GM21390 (cell line): ENCODE results near the gene KIF1A.

Experiments used
- ATAC-seq: cut with Tn5 transposase; IDR thresholded peaks from one replicate; pipeline ENCODE4 v1.9.1; 2021; ENCODE audit not compliant: unreplicated experiment

The KIF1A gene

DNA sequence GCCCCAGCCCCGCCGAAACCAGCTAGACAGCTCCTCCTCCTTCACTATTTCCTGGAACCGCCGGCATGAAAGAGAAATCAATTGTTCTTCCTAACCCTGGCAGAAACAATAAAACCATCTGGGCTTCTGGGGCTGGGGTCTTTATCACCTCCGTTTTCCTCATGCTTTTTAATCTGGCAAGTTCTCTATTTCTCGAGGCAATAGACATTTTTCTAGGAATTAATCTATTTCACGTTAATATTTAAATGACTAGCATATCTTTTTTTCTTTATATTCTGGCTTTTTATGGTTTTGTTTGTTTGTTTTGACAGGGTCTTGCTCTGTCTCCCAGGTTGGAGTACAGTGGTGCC, 1.4 kb upstream of the KIF1A start:
- no peak for ATAC-seq

DNA sequence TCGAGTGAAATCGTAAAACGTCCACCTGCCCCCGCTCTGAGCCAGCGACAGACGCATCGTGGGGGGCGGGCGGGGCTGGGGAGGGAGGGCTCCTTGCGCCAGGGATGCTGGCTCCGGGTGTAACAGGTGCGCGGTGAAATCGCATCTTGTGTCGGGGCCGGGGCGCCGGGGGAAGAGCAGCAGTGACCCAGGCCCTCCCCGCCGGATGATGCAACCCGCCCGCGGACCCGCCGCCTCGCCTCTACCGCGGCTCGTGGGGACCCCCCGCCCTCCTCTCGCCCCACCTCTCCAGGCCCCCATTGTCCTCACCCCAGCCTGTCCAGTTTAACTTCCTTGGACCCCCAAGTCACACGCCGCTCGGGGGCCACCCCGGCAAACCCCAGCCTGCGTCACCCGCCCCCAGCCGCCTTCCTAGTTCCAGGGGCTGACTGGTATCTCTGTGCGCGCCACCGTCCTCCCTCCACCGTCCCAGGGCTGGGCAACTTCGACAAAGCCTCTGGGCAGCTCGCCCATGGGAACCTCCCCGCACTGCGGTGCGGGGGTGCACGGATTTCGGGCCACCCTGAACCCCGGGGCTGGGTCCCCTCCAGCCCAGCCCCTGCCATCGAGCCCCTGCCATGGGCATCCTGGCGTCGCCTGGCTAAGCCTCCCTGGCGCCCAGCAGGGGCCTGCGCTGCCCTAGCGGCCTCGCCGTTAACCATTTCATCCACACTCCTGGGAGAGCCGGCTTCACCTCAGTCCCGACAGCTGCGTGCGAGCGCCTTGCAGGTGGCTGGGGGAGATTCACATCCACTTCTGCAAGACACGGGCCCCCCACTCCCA, 799 bp upstream of the KIF1A start:
- ATAC-seq = no peak

DNA sequence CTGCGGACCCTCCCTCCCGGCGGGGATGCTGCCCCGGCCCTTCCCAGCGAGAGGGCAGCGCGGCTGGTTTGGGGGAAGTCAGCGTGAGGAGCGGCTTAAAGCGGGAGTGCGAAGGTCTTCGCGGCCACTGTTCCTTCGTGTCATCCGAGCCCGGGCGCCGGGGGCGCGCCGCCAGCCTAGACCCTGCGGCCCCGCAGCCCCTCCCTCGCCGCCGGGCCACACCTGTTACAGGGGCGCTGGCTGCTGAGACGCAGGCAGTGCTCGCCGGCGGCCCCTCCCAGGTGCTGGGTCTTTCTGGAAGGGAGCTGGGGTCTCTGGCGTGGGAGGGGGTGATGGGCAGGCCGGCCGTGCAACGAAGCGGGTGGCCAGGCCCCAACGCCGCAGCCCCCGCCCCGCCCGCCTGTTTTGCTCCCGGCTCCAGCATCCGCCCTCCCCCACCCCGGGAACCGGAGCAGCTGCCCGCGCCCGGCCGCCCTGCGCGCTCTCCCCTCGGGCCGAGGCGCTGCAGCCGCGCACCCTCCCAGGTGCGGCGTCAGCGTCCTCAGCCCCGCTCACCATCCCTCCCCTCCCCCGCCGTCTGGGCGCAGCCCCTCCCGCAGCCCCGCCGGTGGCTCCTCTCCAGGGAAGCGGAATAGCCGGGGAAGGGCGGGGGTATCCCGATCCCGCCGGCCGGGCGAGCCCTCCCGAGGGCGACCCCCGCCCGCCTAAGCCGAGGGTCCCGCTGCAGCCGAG, 727 bp downstream of the KIF1A start:
- no peak for ATAC-seq

DNA sequence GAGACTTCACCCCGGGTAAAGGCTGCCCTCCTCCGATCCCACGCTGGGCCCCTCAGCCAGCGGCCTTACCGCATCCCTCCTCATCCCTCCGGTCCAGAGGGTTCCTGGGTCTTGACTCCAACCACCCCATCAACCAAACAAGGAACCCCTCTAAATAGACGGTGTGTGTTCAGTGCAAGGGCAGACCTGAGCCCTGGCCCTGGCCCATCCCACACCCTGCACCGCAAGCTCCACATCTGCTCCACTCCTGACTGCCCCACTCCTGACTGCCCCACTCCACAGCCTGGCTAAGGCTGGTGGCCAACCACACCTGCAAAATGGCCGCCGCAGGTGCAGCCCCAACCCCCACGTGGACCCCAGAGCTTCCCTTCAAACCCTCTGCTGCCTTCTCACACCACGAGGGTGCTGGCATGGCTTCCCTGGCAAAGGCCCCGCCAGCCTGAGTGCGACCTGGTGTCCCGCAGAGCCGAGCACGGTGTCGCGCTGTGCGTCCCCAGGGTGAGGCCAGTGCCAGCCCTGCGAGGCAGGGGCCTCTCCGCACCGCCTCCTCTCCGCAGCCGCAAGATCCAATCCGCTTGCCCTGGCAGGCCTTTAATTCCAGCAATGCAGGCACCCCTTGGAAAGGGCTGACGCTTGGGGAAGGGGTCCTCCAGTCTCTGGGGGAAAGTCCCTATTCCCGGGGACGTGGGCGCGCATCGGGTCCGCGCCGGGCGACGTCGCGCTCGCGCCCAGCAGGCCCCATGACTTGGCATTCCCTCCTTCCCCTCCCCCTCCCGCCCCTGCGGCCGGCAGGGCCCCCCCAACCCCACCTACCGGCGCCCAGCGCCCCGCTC, 1.5 kb downstream of the KIF1A start:
- ATAC-seq = no peak

DNA sequence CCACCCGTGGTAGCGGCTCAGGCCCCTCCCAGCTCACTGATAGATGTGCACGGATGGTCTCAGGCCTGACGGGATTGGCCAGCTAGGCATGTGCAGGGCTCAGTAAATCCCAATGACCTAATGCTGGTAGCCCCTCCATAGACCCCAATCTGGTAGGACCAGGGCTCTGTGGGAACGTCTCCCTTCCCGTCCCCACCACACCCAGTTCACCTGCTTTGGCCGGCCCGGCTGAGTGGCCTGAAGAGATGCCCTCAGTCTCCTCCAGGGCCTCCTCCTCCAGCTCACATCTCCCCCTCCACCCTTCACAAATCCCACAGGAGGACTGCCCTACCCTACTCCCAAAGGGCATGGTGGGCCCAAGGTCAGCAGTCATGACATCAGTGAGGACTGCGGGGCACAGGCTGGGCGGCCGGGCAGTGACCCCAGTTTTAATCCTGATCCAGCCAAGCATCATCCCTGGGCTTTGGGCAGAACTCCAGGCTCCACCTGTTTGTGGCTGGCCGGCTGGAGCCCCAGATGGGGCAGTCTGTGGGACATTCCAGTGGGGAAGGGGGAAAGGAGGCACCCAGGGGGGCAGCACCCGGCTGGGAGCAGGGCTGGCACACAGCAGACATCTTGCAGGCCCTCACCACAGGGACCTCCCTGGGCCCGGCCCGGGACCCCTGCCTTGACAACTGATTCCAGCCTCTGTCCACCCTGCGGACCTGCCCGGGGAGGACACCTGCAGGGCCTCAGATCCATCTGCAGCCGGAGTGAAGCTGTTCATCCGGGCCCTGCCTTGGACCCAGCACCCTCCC, 2.3 kb downstream of the KIF1A start:
- no peak for ATAC-seq

DNA sequence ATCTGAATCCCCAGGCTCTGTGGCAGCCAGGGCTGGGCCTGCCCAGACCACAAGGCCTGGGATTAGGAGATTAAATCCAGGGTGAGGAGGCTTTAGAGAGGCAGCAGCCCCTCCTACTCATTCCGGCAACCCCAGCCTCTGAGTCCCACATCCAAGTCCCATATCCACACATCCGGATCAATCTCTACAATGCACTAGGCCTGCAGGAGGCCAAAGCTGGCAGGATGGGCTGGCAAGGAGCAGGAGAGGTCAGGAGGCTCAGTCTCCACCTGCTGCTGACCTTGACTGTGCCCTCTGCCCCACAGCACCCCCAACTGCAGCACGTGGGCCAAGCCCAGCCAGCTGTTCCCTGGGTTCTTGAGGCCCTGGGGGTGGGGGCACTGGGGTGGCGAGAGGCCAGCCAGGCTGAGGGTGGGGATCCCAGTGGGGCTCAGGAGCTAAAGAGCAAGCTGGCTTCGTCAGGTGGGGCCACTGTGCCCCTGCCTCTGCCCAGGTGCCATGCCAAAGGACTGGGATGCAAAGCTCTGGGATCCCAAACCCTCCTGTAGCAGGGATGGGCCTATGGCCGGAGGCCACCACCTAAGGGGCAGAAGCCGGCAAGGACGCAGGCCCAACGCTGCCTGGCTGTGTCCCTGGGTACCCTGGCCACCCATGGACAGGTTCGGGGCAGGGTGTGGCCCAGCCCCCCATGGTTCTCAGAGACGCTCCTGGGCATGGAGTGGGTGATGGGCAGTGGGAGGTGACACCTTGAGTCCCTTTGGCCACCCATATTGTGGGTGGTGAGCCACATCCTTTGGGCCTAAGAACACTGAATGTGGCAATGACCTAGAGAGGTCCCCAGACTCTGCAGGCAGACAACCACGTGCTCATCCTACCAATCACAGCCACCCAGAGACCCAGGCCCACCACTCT, 3.2 kb downstream of the KIF1A start:
- no peak for ATAC-seq

DNA sequence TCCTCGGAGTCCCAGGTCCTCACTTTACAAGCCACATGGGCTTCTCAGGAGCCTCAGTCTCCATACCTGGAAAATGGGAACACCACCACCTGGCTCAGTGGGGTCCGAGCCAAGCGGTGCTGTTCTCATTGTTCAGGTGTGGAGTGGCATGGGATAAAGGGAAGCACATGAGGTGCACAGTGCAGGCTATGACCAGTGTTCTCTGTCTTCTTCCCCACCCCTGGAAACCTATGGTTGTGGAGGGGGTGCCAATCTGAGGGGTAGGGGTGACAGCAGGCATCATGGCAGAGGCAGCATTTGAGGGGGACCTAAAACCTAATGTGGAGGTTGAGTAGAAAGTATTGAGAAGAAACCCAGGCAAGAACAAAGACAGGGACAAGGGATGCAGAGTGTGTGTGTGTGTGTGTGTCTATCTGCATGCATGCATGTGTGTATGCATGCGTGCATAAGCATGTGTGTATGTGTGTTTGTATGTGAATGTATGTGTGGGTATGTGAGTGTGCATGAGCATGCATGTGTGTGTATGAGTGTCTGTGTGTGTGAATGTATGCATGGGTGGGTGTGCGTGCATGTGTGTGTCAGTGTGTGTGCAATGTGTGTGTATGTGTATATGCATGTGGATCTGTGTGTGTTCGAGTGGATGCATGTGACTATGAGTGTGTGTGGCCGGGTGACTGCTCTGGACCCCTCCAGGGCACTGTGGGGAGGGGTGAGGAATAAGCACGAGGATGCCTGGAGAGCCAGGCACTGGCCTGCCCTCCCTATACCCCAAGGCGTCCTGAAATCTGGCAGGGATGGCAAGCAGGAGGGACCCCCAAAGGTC, 4.0 kb downstream of the KIF1A start:
- ATAC-seq = no peak

DNA sequence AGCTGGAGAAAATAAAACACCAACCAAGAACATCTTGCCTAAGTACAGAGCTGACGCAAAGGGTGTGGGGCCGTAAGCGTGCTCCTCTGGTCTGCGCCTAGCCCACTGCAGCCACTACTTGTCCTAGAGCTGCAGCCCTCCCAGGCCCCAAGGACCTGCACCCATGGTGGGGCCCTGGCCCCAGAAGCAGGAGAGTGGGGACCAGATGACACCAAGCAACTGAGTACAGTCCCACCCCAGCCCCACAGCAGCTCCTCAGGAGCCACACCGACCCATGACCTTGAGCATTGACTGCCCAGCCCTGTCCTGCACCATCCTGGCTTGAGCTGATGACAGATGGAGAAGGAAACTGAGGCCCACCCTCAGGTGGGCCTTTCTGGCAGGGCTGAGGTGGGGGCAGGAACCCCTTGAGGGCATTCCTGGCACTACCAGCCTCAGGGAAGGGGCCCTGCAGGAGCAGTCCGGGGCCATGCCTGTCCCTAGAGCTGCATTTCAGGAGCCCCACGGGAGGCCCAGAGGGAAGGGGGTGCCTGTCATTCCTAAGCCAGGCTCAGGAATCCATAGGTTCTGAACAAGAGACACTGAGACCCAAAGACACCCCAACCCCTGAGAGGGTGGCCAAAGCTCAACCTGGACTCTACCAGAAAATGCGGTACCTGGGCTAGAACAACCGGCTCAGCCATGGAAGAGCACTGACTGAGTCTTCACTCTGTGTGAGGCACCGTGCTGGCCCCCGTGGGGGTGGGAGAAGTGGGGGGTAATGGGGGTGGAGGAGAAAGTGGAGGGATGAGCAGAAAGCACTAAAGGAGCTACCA, 4.9 kb downstream of the KIF1A start:
- ATAC-seq = no peak

DNA sequence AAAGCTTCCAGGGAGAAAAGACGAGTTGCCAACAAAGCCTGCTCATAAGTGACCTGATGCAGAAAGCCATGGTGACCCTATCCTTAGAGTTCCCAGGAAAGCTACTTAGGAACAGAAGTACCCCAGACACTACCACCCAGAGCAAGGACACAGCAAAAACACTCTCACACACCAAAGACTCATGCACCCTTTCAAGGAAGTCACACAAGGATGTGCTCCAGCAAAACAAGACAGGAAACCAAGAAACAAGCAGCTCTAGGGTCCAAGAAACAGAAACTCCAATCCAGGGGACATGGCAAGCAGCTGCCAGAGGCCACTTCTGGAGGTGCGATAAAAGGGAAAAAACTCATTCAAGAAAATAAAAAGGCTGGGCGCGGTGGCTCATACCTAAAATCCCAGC, 5.7 kb downstream of the KIF1A start:
- ATAC-seq = no peak

DNA sequence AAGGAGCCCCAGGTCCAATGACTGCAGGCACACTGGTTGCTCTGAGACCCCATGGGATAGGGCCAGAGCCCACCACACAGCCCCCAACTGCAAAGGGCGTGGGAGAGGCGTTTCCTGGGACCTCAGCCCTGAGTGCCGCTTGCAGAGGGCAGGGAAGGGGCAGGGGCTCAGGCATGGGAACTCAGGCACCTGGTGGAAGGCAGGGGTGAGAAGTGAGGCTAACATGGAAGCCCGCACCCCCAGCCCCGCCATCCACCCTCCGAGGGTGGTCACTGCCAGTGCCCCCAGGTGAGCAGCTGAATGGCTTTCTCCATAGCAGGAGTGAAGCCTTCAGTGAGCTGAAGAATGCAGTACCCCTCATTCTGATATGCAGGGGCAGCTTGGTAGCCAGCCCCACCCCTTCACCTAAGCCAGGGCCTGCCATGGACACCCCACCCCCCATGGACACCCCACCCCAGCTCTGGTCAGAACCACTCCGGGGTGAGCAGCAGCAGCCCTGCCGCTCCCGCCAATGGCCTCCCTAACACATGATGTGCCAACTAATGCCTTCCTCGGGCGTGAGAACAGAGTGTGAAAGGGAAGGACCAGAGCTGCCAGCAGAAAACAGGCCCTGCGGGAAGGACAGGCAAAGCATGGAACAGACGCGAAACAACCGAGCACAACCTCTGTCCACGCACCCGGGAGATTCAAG, 6.6 kb downstream of the KIF1A start:
- no peak for ATAC-seq

DNA sequence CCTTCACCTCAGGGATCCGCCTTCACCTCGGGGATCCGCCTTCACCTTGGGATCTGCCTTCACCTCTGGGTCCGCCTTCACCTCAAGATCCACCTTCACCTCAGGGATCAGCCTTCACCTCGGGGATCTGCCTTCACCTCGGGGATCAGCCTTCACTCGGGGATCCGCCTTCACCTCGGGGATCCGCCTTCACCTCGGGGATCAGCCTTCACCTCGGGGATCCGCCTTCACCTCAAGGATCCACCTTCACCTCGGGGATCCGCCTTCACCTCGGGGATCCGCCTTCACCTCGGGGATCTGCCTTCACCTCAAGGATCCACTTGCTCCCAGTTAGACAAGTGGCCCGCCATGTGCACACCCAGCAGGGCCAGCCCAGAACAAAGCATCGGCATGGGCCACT, 7.3 kb downstream of the KIF1A start:
- no peak for ATAC-seq

DNA sequence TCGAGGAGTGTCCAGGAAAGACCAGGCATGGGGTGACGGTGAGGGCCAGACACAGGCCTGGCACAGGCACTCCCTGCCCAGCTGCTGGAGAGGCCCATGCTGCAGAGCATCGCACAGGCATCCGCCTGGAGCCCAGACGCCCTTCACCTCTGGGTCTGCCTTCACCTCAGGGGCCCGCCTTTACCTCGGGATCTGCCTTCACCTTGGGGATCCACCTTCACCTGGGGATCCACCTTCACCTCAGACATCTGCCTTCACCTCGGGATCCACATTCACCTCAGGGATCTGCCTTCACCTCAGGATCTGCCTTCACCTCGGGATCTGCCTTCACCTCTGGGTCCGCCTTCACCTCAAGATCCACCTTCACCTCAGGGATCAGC, 7.7 kb downstream of the KIF1A start:
- no peak for ATAC-seq

DNA sequence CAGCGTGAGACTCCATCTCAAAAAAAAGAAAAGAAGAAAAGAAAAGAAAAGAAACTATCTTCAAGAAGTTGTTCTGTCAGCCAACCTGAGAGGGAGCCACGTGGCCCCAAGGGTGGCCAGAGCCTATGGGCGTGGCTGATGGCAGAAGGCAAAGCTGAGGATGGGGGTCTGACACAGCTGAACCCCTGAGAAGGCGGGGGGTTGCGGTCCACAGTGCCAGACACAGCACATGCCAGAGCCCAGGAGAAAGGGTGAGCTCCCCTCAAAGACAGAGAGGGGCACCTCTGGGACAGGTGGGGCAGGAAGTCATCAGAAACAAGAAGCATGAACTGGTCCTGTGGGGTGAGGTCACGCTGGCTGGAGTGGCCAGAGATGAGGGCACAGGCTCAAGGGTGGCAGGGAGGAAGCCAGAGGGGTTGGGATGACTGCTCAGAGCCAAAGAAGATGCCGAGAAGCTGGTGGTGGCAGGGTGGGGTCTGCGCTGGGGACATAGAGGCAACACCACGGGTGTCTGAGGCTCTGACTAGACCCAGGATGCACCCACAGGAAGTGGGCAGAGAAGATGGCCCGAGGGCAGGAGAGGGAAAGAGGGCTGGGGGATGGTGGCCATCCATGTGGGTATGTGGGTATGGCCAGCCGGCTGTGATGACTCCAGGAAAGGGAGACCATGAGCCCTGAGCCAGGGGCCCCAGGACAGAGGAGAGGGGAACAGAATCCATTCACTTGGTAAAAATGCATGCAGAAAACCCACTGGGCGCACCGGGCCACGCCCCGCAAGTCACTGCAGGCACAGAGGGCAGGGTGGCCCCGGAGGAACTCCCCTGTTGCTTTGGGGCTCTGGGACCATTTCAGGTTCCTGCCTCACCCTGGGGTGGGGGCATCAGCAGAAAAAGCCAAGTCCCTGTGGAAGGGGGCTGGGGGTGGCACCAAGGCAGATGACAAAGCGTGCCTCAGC, 8.4 kb downstream of the KIF1A start:
- no peak for ATAC-seq

DNA sequence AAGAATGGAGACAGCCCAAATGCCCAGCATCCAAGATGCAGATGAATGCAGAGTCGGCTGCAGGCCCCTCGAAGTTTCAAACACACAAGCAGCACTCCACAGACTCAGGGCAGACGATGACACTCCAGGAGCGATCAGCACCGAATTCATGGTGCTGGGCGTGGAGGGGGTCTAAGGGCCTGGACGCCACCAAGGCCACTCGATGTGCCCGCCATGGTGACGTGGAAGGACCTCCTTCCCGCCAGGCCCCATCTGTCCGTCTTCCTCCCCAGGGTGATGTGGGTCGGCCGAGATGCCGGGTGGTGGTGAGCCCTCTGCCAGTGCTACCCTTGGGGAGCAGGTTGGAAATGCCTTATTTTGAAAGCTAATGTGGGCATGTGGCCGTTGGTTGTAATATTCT, 9.4 kb downstream of the KIF1A start:
- ATAC-seq = no peak

DNA sequence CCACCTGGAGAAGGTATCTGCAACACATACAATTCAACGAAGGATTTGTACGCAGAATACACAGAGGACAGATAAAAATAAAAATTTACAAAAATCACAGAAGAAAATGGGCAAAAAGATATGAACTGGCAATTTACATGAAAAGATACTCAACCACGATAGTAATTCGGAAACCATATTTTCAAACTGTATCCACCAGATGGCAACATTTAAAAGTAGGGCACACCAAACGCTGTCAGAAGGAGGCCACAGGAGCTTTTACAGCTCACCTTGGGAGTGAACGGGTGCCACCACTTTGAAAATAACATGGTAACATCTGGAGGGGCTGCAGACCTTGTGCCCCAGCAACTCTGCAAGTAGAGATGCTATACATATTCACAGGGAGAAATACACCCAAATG, 9.8 kb downstream of the KIF1A start:
- no peak for ATAC-seq

DNA sequence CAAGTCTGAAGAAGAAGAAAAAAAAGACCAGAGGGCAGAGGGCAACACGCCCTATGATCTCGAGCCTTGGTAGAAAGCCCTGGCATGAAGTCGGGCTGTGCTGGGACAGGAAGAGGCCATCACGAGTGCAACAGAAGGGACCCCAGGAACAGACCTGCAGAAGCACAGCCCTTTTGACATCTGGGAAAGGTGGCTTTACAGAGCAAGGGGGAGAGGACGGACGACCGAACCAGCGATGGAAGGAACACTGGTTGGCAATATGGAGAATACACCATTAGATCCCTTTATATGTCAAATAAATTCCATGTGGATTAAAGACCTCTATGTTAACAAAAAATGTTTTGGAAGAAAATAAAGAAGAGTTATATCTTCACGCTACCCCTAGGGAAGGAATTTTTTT, 10.7 kb downstream of the KIF1A start:
- no peak for ATAC-seq

DNA sequence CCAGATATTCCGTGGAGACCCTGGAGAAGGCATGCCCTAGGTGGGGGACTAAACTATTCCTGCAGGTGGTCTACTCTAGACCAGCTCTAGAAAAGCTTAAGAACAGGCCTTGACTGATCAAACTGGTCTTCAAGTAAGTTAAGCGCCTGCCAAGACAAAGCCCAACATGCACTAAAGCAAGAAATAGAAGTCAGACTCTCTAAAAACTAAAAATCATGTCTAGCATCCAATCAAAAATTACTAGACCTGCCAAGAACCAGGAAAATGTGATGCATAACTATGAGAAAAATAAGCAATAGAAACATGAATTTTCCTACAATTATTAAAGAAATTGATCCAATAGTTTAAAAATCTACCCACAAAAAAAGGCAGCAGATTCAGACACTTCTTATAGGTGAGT, 13.6 kb downstream of the KIF1A start:
- no peak for ATAC-seq
